ENCODE data around the gene MINDY4.

- TF ChIP-seq TCF7 (CRISPR knock-in tag; IDR thresholded peaks at IDR 0.05; ENCODE audit: low read depth) (no peak), MLX (CRISPR knock-in tag; IDR thresholded peaks at IDR 0.05) (no peak), ESRRA (CRISPR knock-in tag; IDR thresholded peaks at IDR 0.05; ENCODE audit: borderline replicate concordance) (no peak), IRF2 (CRISPR knock-in tag; IDR thresholded peaks at IDR 0.05; ENCODE audit: borderline replicate concordance, low read depth) (no peak), GRHL2 (CRISPR knock-in tag; IDR thresholded peaks at IDR 0.05; ENCODE audit: insufficient replicate concordance, severe bottlenecking) (no peak), HMGA2 (CRISPR knock-in tag; IDR thresholded peaks at IDR 0.05) (no peak), CBFB (CRISPR knock-in tag; IDR thresholded peaks at IDR 0.05; ENCODE audit: low read depth) (no peak), GABPB1 (CRISPR knock-in tag; IDR thresholded peaks at IDR 0.05) (no peak), ETV6 (CRISPR knock-in tag; IDR thresholded peaks at IDR 0.05) (no peak)
- TF ChIP-seq, protein P1, sequence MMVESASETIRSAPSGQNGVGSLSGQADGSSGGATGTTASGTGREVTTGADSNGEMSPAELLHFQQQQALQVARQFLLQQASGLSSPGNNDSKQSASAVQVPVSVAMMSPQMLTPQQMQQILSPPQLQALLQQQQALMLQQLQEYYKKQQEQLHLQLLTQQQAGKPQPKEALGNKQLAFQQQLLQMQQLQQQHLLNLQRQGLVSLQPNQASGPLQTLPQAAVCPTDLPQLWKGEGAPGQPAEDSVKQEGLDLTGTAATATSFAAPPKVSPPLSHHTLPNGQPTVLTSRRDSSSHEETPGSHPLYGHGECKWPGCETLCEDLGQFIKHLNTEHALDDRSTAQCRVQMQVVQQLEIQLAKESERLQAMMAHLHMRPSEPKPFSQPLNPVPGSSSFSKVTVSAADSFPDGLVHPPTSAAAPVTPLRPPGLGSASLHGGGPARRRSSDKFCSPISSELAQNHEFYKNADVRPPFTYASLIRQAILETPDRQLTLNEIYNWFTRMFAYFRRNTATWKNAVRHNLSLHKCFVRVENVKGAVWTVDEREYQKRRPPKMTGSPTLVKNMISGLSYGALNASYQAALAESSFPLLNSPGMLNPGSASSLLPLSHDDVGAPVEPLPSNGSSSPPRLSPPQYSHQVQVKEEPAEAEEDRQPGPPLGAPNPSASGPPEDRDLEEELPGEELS (CRISPR knock-in tag; IDR thresholded peaks at IDR 0.05): no peak
- TF ChIP-seq, protein P2, sequence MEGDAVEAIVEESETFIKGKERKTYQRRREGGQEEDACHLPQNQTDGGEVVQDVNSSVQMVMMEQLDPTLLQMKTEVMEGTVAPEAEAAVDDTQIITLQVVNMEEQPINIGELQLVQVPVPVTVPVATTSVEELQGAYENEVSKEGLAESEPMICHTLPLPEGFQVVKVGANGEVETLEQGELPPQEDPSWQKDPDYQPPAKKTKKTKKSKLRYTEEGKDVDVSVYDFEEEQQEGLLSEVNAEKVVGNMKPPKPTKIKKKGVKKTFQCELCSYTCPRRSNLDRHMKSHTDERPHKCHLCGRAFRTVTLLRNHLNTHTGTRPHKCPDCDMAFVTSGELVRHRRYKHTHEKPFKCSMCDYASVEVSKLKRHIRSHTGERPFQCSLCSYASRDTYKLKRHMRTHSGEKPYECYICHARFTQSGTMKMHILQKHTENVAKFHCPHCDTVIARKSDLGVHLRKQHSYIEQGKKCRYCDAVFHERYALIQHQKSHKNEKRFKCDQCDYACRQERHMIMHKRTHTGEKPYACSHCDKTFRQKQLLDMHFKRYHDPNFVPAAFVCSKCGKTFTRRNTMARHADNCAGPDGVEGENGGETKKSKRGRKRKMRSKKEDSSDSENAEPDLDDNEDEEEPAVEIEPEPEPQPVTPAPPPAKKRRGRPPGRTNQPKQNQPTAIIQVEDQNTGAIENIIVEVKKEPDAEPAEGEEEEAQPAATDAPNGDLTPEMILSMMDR (IDR thresholded peaks at IDR 0.05): no peak
- TF ChIP-seq, protein P3, sequence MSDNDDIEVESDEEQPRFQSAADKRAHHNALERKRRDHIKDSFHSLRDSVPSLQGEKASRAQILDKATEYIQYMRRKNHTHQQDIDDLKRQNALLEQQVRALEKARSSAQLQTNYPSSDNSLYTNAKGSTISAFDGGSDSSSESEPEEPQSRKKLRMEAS (CRISPR knock-in tag; IDR thresholded peaks at IDR 0.05): no peak
- TF ChIP-seq, protein P4, sequence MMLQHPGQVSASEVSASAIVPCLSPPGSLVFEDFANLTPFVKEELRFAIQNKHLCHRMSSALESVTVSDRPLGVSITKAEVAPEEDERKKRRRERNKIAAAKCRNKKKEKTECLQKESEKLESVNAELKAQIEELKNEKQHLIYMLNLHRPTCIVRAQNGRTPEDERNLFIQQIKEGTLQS (CRISPR knock-in tag; conservative IDR thresholded peaks at IDR 0.05): no peak
These were observed 17.6 kb downstream of the MINDY4 start for GRCh38 chr7:30788640-30789333.

Measured in WTC11 (cell line).